Ovary (tissue), 3 donors: ENCODE measurements around the gene PRND.

Source experiments
- CTCF ChIP-seq, 3 donors: fragments of 450-650 bp in 2 of 3; fragments of 200-600 bp in 1 of 3; IDR thresholded peaks; one replicate each; pipeline versions ENCODE4 v1.5.1 to v1.8.0; 2016 to 2022; ENCODE audit warnings: antibody characterized with exemption in 3 of 3, mild to moderate bottlenecking in 1 of 3
- EP300 ChIP-seq: sonication (generic); formaldehyde crosslinking; IDR thresholded peaks from one replicate; pipeline ENCODE4 v1.6.1; 2017; ENCODE audit warnings: antibody characterized with exemption
- POLR2A ChIP-seq: fragments of 450-650 bp; IDR thresholded peaks from one replicate; pipeline ENCODE4 v1.6.1; 2017; ENCODE audit warnings: antibody characterized with exemption, mild to moderate bottlenecking, moderate library complexity
- donor health status: DM: no; HTN: no; CAD: no.

GRCh38 chr20:4708856-4709255 lies 12.9 kb upstream of the PRND start:
- TF ChIP-seq POLR2A (no peak), EP300 (no peak), CTCF (IDR thresholded peaks at IDR 0.05) (no peak)
